Dedifferentiated amniotic fluid mesenchymal stem cell (primary cell): ENCODE data around the gene CCDC30.

Experiments
- DNase-seq: peaks from one replicate; pipeline ENCODE4 v3.0.0-alpha.2; 2016; ENCODE audit errors: extremely low spot score

The CCDC30 gene

GRCh38 chr1:42691157-42691498, 228.0 kb downstream of the CCDC30 start:
- DNase-seq: no peak

GRCh38 chr1:42692461-42692860, 229.4 kb downstream of the CCDC30 start:
- no peak for DNase-seq

GRCh38 chr1:42692911-42693310, 229.8 kb downstream of the CCDC30 start:
- DNase-seq: no peak

GRCh38 chr1:42698081-42698813, 235.2 kb downstream of the CCDC30 start:
- DNase-seq: no peak

- DNase-seq: no peak
Observed at GRCh38 chr1:42700006-42700405, 236.9 kb downstream of the CCDC30 start.

- no peak for DNase-seq
Observed at GRCh38 chr1:42703888-42704464, 240.9 kb downstream of the CCDC30 start.
